ENCODE results near the gene SCCPDH.

SCCPDH gene

GRCh38 chr1:246753670-246754535 is 29.7 kb downstream of the SCCPDH start:
- DNase-seq (ENCODE audit: low spot score) = peak; percentile 76

GRCh38 chr1:246755419-246755818 is 31.2 kb downstream of the SCCPDH start:
- no peak for DNase-seq (ENCODE audit: low spot score)

GRCh38 chr1:246760422-246761347 is 36.5 kb downstream of the SCCPDH start:
- no peak for DNase-seq (ENCODE audit: low spot score)

- no peak for DNase-seq (ENCODE audit: low spot score)
Observed at GRCh38 chr1:246761396-246761795, 37.2 kb downstream of the SCCPDH start.

GRCh38 chr1:246765521-246765920 is 41.3 kb downstream of the SCCPDH start:
- DNase-seq (ENCODE audit: low spot score) = no peak

- DNase-seq (ENCODE audit: low spot score) = no peak
Observed at GRCh38 chr1:246768403-246769020, 44.3 kb downstream of the SCCPDH start.

GRCh38 chr1:246769306-246769705 is 45.1 kb downstream of the SCCPDH start:
- no peak for DNase-seq (ENCODE audit: low spot score)

GRCh38 chr1:246771366-246771765 is 47.2 kb downstream of the SCCPDH start:
- no peak for DNase-seq (ENCODE audit: low spot score)

GRCh38 chr1:246772686-246773085 is 48.5 kb downstream of the SCCPDH start:
- no peak for DNase-seq (ENCODE audit: low spot score)

- no peak for DNase-seq (ENCODE audit: low spot score)
Observed at GRCh38 chr1:246773213-246773641, 49.0 kb downstream of the SCCPDH start.

- DNase-seq (ENCODE audit: low spot score) = no peak
Observed at GRCh38 chr1:246775531-246776385, 51.5 kb downstream of the SCCPDH start.

- DNase-seq (ENCODE audit: low spot score) = no peak
Observed at GRCh38 chr1:246776923-246777322, 52.7 kb downstream of the SCCPDH start.

- no peak for DNase-seq (ENCODE audit: low spot score)
Observed at GRCh38 chr1:246778663-246779062, 54.5 kb downstream of the SCCPDH start.

- DNase-seq (ENCODE audit: low spot score) = no peak
Observed at GRCh38 chr1:246779561-246780175, 55.5 kb downstream of the SCCPDH start.

GRCh38 chr1:246780264-246780663 is 56.1 kb downstream of the SCCPDH start:
- DNase-seq (ENCODE audit: low spot score) = no peak

GRCh38 chr1:246781212-246781611 is 57.0 kb downstream of the SCCPDH start:
- DNase-seq (ENCODE audit: low spot score) = no peak

- DNase-seq (ENCODE audit: low spot score) = no peak
Observed at GRCh38 chr1:246782120-246782900, 58.1 kb downstream of the SCCPDH start.

- no peak for DNase-seq (ENCODE audit: low spot score)
Observed at GRCh38 chr1:246784621-246785493, 60.6 kb downstream of the SCCPDH start.

GRCh38 chr1:246785494-246786111 is 61.4 kb downstream of the SCCPDH start:
- DNase-seq (ENCODE audit: low spot score) = no peak
